GM21825 (cell line): ENCODE measurements around the gene TGM6.

Source experiments
- ATAC-seq: cut with Tn5 transposase; IDR thresholded peaks from one replicate; pipeline ENCODE4 v1.9.1; 2021; ENCODE audit warnings: mild to moderate bottlenecking, moderate library complexity; ENCODE audit not compliant: unreplicated experiment

TGM6 gene

DNA sequence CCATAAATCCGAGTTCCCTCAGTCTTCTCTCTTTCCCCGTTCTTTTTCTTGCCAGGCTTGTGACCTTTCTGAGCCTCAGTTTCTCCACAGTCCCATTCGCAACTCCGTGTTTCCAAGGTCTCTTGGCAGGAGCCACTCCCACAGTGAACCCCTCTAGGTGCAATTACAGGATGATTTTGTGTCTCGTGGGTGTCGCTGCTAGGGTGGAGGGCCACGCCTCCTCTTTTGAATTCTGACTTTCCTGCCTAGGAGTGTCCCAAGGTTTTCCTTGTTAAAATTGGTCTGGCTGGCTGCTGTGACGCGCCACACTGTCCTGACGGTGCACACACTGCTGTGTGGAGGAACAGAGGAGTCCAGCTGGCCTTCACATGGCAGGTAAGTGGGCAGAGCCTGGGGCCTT lies at the start of gene TGM6:
TGM6 (plus strand) TSS at position 301 of the 400 bp plus-strand sequence; CDS start at position 369, 68 bp downstream.
- ATAC-seq: no peak

DNA sequence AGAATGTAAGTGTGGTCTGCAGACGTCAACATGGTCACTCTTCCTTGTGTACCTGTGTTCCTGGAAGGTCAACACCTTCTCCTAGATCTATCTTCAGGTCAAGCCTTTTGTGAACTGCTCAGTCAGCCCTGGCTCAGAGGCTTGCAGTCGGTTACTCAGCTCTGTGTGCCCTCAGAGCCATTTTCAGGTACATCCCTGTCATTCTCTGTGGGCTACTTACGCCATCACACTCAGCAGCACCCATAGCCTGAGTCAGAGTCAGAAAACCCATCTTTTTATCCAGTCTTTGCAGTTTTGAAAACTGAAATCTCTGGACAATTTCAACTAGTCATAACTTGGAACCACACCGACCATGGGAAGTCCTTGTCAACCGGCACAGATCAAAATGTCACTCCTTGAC lies 49.6 kb upstream of the TGM6 start:
- no peak for ATAC-seq

DNA sequence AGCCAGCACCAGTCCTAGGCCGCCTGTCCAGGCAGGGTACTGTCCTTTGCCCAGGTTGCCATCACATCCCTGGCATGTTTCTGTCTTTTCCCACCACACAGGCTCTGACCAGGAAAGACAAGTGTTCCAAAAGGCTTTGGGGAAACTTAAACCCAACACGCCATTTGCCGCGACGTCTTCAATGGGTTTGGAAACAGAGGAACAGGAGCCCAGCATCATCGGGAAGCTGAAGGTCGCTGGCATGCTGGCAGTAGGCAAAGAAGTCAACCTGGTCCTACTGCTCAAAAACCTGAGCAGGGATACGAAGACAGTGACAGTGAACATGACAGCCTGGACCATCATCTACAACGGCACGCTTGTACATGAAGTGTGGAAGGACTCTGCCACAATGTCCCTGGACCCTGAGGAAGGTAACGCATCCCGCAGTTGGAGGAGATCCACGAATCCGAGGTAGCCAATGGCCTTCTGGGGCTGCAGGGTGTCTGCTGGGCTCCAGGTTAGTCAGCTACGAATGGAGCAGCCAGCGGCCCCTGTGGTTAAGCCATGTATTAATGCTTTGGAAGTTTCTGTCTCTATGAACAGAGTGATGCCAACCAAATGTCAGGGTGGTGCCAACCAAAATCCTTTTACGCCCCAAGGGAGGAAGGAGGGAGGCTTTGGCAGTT lies 48.7 kb upstream of the TGM6 start:
- ATAC-seq: no peak

DNA sequence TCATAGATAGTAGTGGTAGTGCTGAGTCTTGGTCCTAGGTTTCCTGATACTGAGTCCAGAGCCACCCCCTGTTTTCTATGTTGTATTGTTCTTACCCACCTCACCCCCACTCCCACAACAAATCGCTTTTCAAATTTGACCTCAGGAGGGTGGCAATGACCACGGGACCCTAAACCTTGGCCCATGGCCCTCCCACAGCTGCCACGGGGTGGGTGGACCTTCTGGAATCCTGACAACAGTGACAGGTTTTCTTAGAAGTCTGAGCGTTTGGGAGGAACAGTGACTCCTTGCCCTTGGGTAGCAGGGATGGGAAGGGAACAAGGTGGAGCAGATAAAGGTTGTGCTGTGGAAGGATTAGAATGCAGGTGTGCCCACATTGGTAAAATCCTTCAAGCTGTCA lies 48.0 kb upstream of the TGM6 start:
- ATAC-seq: no peak

DNA sequence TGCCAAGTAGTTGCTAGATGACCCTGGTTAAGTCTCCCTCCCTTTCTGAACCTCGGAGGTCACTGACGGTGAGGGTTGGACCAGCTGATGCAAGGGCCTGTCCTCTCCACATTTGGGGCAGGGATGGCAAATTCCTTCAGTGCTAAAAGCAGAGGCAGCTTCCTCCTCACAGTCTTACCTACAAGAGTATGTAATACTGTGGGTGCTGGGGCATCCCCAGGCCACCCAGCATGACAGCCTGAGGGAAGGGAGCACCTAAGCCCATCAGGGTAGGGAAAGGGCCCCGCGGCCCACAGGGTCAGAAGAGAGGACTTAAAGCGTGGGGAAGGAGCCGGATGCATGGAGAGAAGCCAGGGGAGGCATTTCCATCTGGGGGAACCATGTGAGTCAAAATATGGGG lies 46.9 kb upstream of the TGM6 start:
- no peak for ATAC-seq

- no peak for ATAC-seq
These were observed 45.4 kb upstream of the TGM6 start for GRCh38 chr20:2335096-2335870.

- ATAC-seq: no peak
These were observed 44.2 kb upstream of the TGM6 start for GRCh38 chr20:2336471-2336870.

DNA sequence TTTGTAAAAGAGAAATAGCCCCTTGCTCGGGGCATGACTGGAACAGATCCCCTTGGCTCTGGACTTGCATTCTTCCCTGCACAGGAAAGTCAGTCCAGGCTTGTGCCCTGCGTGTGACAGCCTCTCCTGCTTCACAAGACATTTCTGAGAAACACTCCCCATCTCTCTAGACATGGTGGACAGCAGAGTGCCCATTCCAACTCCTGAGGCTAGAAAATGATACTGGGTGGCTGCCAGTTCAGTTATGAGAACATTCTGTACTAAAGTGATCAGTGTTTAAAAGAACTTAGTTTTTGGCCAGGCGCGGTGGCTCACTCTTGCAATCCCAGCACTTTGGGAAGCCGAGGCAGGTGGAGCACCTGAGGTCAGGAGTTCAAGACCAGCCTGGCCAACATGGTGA lies 43.6 kb upstream of the TGM6 start:
- ATAC-seq: no peak

DNA sequence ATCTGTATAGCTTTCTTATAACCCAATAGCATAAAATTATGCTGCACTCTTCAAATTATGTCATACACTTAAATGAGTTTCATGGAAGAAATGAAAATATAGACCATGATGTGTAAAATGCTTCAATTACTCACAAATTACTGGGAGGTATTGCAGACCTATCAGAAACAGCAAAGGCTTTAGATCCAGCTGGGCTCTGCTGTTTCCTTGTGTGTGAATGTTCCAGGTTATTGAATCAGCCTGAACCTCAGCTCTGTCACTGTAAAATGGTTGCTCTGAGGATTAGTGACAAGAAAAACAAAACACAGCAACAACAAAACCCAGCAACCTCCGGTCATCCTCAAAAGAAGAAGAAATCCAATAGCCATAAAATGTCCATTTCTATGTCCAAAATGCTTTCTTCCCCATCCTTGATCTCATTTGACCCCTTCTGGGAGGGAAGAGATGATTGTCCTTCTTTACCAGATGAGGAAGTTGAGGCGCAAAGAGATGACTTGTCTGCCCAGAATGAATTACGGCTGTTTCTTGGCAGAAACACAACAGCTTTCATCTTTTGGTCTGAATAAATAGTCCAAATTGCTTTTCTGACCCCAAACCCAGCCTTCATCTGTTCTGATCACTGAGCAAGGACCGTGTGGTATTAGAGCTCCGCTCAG lies 42.2 kb upstream of the TGM6 start:
- ATAC-seq: no peak

- ATAC-seq: no peak
These were observed 40.6 kb upstream of the TGM6 start for GRCh38 chr20:2340136-2340535.

DNA sequence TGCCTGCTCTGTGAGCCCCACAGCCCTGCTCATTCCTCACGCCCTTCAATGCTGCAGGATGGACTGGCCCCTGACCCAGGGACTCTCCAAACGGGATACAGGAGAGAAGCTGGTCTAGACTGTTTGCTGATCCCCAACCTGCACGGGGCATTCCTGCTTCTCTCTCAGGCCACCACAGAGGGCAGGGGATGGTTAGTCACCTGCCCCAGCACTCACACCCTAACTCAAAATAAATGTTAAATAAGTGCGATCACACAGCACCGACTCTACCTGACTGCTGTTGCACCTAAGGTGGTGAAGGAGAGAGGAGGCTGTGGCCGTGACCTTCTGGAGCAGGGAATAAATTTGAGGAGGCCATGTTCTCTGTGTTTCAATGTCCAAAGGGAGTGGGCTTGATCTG lies 39.9 kb upstream of the TGM6 start:
- no peak for ATAC-seq

- no peak for ATAC-seq
These were observed 39.4 kb upstream of the TGM6 start for GRCh38 chr20:2341336-2341735.

DNA sequence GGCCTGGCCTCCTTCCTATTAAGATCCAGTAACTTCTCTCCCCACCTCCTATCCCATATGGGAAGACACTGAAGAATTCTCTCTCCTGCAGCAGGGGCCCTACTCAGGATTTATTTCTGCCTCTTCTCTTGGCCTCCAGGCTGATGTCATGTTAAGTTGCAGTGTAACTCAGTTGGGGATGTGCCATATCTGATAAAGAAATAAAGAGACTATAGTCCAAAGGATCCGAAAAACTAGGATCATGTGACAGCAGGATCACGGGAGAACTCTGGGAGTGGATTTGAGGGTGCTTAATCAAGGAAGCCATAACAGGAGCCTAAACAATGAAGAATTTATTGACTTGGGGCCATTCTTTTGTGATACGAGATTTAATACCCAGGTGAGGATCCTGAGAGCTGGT lies 38.5 kb upstream of the TGM6 start:
- no peak for ATAC-seq

- no peak for ATAC-seq
These were observed 34.5 kb upstream of the TGM6 start for GRCh38 chr20:2346188-2346587.

GRCh38 chr20:2348336-2348735 lies 32.4 kb upstream of the TGM6 start:
- no peak for ATAC-seq

- no peak for ATAC-seq
These were observed 30.9 kb upstream of the TGM6 start for GRCh38 chr20:2349801-2350200.

GRCh38 chr20:2350606-2351005 lies 30.1 kb upstream of the TGM6 start:
- no peak for ATAC-seq

GRCh38 chr20:2353231-2353630 lies 27.5 kb upstream of the TGM6 start:
- ATAC-seq: no peak

DNA sequence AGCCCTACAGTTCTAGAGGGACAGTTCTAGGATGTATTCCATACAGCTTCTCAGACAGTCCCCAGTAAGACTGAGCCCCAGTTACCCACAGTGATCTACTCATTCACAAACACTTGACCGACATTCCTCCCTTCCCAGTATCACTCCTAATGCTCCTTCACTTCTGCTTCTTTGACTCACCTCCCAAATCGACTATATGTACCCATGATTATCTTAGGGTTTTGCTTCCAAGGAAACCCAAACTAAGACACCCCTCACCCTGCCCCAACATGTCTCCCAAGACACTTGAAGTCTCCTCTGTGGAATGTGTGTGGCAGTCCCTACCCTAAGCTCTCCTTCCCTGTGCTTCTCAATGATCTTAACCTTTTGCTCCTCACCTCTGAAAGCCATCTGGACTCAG lies 23.6 kb upstream of the TGM6 start:
- no peak for ATAC-seq

DNA sequence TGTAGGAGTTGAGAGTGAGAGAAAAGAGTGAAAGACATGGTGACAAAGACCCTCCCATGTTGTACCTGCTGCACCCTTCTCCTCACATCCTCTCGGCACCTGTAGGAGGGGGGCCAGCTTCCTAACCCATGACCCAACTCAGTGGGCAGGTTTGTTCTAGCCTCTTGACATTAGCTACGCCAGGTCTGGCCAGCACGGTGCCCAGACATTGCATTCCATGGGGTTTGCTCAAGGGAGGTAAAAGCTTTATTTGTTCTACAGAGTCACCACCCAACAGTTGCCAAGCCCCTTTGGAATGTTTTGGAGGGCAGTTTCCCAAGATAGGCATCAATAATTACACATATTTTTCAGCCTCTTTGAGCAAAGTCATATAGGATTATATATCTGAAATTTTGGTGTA lies 22.7 kb upstream of the TGM6 start:
- no peak for ATAC-seq

GRCh38 chr20:2361035-2361593 lies 19.6 kb upstream of the TGM6 start:
- ATAC-seq: no peak

- no peak for ATAC-seq
These were observed 17.5 kb upstream of the TGM6 start for GRCh38 chr20:2363187-2363586.
